Measurements from ENCODE around the gene FILIP1.

DNA sequence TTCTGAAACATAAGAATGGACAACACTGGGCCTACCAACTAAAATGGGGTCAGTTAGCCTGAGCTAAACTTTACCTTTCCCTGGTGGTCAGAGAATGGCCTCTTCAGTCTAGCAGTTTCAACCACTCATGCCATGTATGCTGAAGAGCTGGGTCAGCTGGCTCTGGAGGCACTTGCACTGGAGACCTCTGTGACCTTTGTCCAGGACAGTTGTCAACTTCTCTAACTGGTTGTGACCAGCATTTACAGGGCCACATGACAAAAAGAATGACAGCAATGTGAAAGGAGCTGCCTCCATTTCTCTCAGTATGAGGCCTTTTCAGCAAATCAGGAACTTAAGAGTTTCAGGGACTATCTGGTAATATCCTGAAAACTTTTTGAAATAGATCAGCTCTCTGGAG, 149.1 kb downstream of the FILIP1 start:
- no peak for TF ChIP-seq EZH2phosphoT487 (IDR thresholded peaks at IDR 0.05; ENCODE audit: low read depth)
- TF ChIP-seq, protein P1, sequence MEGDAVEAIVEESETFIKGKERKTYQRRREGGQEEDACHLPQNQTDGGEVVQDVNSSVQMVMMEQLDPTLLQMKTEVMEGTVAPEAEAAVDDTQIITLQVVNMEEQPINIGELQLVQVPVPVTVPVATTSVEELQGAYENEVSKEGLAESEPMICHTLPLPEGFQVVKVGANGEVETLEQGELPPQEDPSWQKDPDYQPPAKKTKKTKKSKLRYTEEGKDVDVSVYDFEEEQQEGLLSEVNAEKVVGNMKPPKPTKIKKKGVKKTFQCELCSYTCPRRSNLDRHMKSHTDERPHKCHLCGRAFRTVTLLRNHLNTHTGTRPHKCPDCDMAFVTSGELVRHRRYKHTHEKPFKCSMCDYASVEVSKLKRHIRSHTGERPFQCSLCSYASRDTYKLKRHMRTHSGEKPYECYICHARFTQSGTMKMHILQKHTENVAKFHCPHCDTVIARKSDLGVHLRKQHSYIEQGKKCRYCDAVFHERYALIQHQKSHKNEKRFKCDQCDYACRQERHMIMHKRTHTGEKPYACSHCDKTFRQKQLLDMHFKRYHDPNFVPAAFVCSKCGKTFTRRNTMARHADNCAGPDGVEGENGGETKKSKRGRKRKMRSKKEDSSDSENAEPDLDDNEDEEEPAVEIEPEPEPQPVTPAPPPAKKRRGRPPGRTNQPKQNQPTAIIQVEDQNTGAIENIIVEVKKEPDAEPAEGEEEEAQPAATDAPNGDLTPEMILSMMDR (IDR thresholded peaks at IDR 0.05; ENCODE audit: low read depth, low read length) = no peak

Data from OCI-LY3 (cell line).